Measurements from ENCODE around the gene IZUMO4.

IZUMO4 gene

DNA sequence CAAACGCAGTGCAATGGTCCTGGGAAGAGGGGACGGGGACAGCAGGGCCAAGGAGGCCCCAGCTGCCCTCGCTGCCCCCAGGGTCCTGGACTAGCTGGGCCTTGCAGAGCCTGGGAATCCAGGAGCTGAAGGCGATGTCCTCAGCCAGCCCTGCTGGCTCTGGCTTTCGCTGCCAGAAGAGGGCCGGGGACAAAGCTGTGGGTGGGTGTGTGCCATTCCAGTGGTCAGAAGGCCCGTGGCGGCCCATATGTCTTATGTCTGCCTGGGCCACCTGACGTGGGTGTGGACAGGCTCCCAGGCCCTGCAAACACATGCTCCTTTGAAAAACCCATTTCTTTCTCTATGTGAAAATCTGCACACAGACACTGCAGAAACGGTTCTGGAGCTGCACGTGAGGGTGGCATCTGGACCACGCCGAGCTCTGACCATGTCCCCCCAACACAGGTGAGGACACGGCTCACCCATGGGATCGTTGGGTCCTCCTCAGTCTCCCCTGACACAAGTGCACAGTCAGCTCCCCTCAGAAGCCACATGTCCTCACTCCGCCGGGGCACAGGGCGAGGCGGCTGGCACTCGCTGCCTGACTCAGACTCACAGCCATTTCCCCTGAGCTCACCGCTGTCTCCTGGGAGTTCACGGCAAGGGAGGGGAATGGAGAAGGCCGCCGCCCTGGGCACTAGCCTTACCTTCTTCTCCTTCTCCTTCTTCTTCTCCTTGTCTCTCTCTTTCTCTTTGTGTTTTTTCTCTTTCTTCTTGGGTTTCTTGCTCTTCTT lies 16.9 kb downstream of the IZUMO4 start:
- Histone ChIP-seq H3K9me3 (replicated peaks in 1 of 11) (no peaks in the 10 kb centered on the region), H3K4me1 (peaks cover 28 to 67% (median 47%) of the 10 kb centered on the region in 10 experiments), H3K4me2 (peak overlapping the region; percentile 18 to 83 (median 76); a peak in 20 of 22 replicates), H3K4me3 (0 out of 20 replicates have a peak overlapping the region, but pooled peaks of 1 of the 10 experiments have one; percentile 6), H3K36me3 (peaks cover 92 to 99% (median 97%) of the 10 kb centered on the region in 11 experiments), H3K9ac (peak overlapping the region in 10 of 11 experiments; percentile 0 to 49 (median 22); a peak in 10 of 22 replicates), H3K27me3 (no peaks in the 10 kb centered on the region), H3K27ac (peak overlapping the region in 4 of 11 experiments; percentile 28 to 42 (median 37); a peak in 3 of 22 replicates), H4K20me1 (peaks cover 83 to 100% (median 99%) of the 10 kb centered on the region in 11 experiments)
- TF ChIP-seq Cebpa-rat (IDR thresholded peaks at IDR 0.05) = no peak

DNA sequence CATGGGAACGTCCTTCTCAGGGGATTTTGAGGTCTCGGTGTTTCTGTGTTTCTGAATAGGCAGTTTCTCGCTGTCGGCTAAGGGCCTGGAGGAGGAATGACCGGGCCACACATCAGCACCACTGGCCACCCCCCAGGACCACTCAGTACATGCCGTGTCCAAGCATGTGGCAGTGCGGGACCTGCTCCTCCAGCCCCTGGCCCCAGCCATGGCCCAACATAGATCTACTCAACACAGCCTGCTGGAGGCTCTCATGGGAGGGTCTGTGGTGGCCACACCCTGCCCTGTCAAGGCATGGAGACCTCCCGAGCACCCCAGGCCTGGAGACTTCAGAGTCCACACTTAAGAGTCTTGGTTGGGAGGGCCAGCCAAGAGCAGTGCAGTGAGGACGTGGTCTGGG lies 17.5 kb downstream of the IZUMO4 start:
- peaks cover 78 to 100% (median 98%) of the 10 kb centered on the region in 11 experiments for H4K20me1 ChIP-seq
- TF ChIP-seq Cebpa-rat (IDR thresholded peaks at IDR 0.05) = no peak
- H3K9me3 ChIP-seq (replicated peaks in 1 of 11) = no peaks in the 10 kb centered on the region
- peak overlapping the region; percentile 18 to 83 (median 76); a peak in 21 of 22 replicates for H3K4me2 ChIP-seq
- peaks cover 92 to 99% (median 97%) of the 10 kb centered on the region in 11 experiments for H3K36me3 ChIP-seq
- H3K4me3 ChIP-seq = 0 out of 20 replicates have a peak overlapping the region, but pooled peaks of 1 of the 10 experiments have one; percentile 6
- no peaks in the 10 kb centered on the region for H3K27me3 ChIP-seq
- H3K4me1 ChIP-seq = peaks cover 22 to 61% (median 41%) of the 10 kb centered on the region in 10 experiments
- peak overlapping the region in 9 of 11 experiments; percentile 0 to 49 (median 20); a peak in 7 of 22 replicates for H3K9ac ChIP-seq
- peak overlapping the region in 3 of 11 experiments; percentile 35 to 42 (median 39); a peak in 2 of 22 replicates for H3K27ac ChIP-seq

DNA sequence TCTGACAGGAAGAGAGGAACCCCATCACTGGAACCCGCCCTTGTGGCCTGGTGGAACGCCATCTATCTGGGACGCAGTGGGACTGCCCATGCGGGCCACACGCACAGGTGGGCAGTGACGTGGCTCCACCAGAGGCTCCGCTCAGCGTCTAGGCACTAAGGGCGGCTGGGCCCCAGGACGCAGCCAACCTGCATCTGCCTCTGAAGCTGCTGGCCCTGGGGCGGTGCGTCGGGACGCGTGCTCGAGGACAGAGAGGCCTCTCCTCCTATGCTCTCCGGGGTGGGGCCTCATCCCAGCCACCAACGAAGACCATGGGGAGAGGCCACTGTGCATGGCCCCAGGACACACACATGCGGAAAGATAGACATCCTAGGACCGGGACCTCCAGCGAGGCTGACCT lies 18.1 kb downstream of the IZUMO4 start:
- H3K36me3 ChIP-seq = peaks cover 92 to 99% (median 96%) of the 10 kb centered on the region in 11 experiments
- no peak overlapping the region for H3K27ac ChIP-seq

DNA sequence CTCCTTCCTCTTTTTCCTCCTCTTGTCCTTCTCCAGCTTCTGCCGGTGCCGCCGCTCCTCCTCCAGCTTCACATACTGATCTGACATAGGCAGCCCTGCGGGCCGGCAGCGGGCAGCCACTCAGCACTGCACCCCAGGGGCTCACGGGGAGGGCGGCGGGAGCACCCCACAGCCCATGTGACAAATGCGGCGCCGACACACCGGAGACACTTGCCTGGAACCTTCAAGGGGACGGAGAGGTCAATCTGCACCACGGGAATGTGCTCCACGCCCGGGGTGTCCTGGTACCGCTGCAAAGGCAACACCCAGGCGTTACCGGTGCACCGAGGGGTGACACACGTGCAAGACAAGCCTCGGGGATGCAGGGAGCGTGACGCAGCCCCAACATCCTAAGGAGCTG lies 18.6 kb downstream of the IZUMO4 start:
- peak overlapping the region in 4 of 11 experiments; percentile 35 to 83 (median 78); a peak in 6 of 22 replicates for H3K4me2 ChIP-seq
- no peak overlapping the region for H3K27ac ChIP-seq
- no peaks in the 10 kb centered on the region for H3K27me3 ChIP-seq
- H4K20me1 ChIP-seq = peaks cover 81 to 100% (median 96%) of the 10 kb centered on the region in 11 experiments
- H3K4me1 ChIP-seq = peaks cover 19 to 50% (median 32%) of the 10 kb centered on the region in 10 experiments
- no peaks in the 10 kb centered on the region for H3K9me3 ChIP-seq (replicated peaks in 1 of 11)
- no peak overlapping the region for H3K4me3 ChIP-seq
- peaks cover 92 to 99% (median 96%) of the 10 kb centered on the region in 11 experiments for H3K36me3 ChIP-seq
- TF ChIP-seq Cebpa-rat (IDR thresholded peaks at IDR 0.05) = no peak
- no peak overlapping the region for H3K9ac ChIP-seq

More for the DNA sequence above, 18.1 kb downstream of the IZUMO4 start:
- Histone ChIP-seq H3K4me1 (peaks cover 19 to 55% (median 35%) of the 10 kb centered on the region in 10 experiments), H4K20me1 (peaks cover 76 to 100% (median 96%) of the 10 kb centered on the region in 11 experiments), H3K9me3 (replicated peaks in 1 of 11) (no peaks in the 10 kb centered on the region), H3K4me2 (peak overlapping the region in 10 of 11 experiments; percentile 35 to 83 (median 76); a peak in 14 of 22 replicates), H3K9ac (no peak overlapping the region), H3K4me3 (no peak overlapping the region), H3K27me3 (no peaks in the 10 kb centered on the region)
- no peak for TF ChIP-seq Cebpa-rat (IDR thresholded peaks at IDR 0.05)

DNA sequence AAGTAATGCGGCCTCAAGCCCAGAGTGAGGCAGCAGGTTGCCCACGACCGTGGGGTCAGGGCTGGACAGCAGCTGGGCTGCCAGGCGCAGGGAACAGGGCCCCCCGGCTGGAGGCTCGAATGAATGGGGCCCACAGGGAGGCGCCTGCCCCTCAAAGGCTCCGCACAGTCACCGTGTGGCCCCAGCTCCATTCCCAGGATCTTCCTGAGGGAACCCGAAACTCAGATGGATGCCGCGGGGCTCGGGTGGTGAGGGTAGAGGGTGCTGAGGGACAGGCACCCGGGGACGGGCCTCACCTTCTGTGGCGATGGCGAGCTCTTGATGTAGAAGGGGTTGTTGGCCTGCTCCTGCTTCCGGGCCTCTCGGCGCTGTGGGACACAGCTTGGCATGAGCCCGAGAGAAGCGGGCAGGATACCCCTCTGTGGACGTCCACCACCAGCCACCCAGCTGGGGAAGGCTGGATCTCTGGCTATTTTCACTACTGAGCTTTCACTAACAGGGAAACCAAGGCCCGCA lies 19.3 kb downstream of the IZUMO4 start:
- H3K36me3 ChIP-seq = peaks cover 92 to 99% (median 96%) of the 10 kb centered on the region in 11 experiments
- H3K9ac ChIP-seq = no peak overlapping the region
- no peak overlapping the region for H3K27ac ChIP-seq
- H3K9me3 ChIP-seq (replicated peaks in 1 of 11) = no peaks in the 10 kb centered on the region
- H3K4me3 ChIP-seq = no peak overlapping the region
- TF ChIP-seq Cebpa-rat (IDR thresholded peaks at IDR 0.05) = no peak
- peaks cover 81 to 100% (median 96%) of the 10 kb centered on the region in 11 experiments for H4K20me1 ChIP-seq
- peaks cover 19 to 45% (median 32%) of the 10 kb centered on the region in 10 experiments for H3K4me1 ChIP-seq
- peak overlapping the region in 1 of 11 experiments; percentile 77; a peak in 1 of 22 replicates for H3K4me2 ChIP-seq
- H3K27me3 ChIP-seq = no peaks in the 10 kb centered on the region

DNA sequence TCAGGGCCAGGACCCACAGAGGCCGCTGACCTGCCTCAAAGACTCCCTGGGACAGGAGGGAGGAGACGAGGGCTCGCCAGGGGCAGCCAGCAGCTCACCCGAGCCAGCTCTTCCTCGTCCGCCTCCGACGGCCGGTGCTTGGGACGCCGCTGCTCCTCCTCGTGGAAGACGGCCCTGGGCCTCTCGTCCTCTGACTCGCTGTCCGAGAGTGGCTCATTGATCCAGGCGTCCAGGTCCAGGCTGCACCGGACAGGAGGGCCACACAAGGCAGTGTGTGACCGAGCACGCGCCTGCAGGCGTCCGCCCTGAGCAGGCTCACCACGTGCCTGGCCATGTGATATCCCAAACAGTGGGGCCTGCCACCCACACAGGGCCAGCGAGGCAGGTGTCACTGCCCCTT lies 19.8 kb downstream of the IZUMO4 start:
- no peak overlapping the region for H3K9ac ChIP-seq
- peaks cover 78 to 100% (median 96%) of the 10 kb centered on the region in 11 experiments for H4K20me1 ChIP-seq
- H3K4me1 ChIP-seq = peaks cover 19 to 45% (median 32%) of the 10 kb centered on the region in 10 experiments
- H3K36me3 ChIP-seq = peaks cover 92 to 99% (median 96%) of the 10 kb centered on the region in 11 experiments
- H3K4me2 ChIP-seq = no peak overlapping the region
- no peaks in the 10 kb centered on the region for H3K9me3 ChIP-seq (replicated peaks in 1 of 11)
- no peak overlapping the region for H3K27ac ChIP-seq
- H3K4me3 ChIP-seq = no peak overlapping the region
- no peaks in the 10 kb centered on the region for H3K27me3 ChIP-seq
- no peak for TF ChIP-seq Cebpa-rat (IDR thresholded peaks at IDR 0.05)

DNA sequence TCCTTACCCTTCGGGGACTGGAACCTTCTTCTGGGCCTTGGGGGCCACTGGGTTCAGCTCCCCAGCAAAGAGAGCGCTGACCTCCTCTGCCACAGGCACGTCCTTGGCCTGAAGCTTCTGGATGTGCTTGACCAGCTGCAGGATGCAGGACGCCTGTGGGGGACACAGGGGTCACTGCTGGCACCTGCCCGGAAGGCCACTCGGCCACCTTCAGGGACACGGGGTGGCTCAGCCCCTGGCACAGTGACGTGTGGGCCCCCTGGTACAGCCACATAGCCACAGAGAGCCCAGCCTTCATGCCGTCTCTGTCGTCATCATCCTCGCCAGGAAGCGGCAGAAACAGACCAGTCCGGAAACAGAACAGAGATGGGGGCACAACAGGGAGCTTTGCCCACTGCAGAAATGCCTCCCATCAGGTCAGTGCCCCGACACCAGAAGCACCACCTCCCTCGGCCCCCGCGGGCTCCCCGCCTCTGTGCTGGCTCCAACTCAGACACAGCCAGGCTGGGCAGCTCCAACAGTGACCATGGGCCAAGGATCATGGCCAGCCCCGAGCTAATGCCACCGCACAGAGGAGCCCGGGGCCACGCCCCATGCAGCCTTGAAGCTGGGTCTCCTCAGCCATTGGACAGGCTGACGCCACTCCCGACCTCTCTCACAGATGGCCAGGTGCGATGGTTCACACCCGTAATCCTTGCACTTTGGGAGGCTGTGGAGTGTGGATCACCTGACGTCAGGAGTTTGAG lies 20.7 kb downstream of the IZUMO4 start:
- Histone ChIP-seq H3K4me2 (no peak overlapping the region), H3K27me3 (no peaks in the 10 kb centered on the region), H3K9me3 (replicated peaks in 1 of 11) (no peaks in the 10 kb centered on the region), H4K20me1 (peaks cover 78 to 100% (median 96%) of the 10 kb centered on the region in 11 experiments), H3K4me3 (no peak overlapping the region), H3K9ac (no peak overlapping the region), H3K36me3 (peaks cover 92 to 99% (median 96%) of the 10 kb centered on the region in 11 experiments), H3K27ac (no peak overlapping the region), H3K4me1 (peaks cover 19 to 37% (median 28%) of the 10 kb centered on the region in 10 experiments)
- TF ChIP-seq Cebpa-rat (IDR thresholded peaks at IDR 0.05) = no peak

DNA sequence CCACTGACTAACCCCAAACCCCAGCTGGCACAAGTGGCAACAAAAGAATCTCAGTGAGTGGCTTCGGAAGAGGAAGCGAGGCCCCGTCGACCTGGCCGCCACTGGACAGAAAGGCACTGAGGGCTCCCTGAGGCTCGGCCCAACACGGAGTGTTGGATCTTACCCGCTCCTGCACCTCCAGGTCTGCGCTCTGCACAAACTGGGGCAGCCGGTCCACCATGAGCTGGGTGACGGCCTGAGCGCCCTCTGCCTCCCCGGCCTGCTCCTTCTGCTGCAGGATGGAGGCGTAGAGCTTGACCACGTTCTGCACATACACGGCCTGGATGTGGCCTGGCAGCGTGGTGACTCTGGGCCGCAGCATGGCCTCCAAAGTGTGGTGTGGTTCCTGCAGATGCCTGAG lies 21.7 kb downstream of the IZUMO4 start:
- no peaks in the 10 kb centered on the region for H3K27me3 ChIP-seq
- H4K20me1 ChIP-seq = peaks cover 79 to 100% (median 97%) of the 10 kb centered on the region in 11 experiments
- H3K9me3 ChIP-seq (replicated peaks in 1 of 11) = no peaks in the 10 kb centered on the region
- H3K4me1 ChIP-seq = peaks cover 10 to 27% (median 18%) of the 10 kb centered on the region in 10 experiments
- H3K36me3 ChIP-seq = peaks cover 93 to 100% (median 97%) of the 10 kb centered on the region in 11 experiments
- TF ChIP-seq Cebpa-rat (IDR thresholded peaks at IDR 0.05) = no peak
- H3K4me2 ChIP-seq = no peak overlapping the region
- H3K9ac ChIP-seq = no peak overlapping the region
- H3K4me3 ChIP-seq = no peak overlapping the region
- no peak overlapping the region for H3K27ac ChIP-seq

Measured in BLaER1 treated with 17β-estradiol and CSF1 and Interleukin-3, amounts not matched to agents 10 nM and 100 nM (cell line).